A673 (cell line): ENCODE results near the gene GOLGB1. TPM values are rescaled to one million over a fixed set of nuclear protein-coding genes. Genes with fewer than 3 reads are reported as not detected.

Source experiments
- BruUV-seq: library from RNA; stranded (reverse); fragments of 400-500 nt; replicated peaks from 2 replicates; lab custom pipeline; 2021; lab: Mats Ljungman, UMichigan
- CTCF ChIA-PET: fragments of 300-600 bp; sonication (Branson Sonifier 250); formaldehyde crosslinking; loops from one replicate; lab custom pipeline; 2022; ENCODE audit warnings: antibody characterized with exemption; lab: Charles Lee
- POLR2A ChIA-PET: fragments of 300-600 bp; sonication (Branson Sonifier 250); formaldehyde crosslinking; loops from one replicate; lab custom pipeline; 2022; ENCODE audit warnings: antibody characterized with exemption; ENCODE audit not compliant: low non-redundant PET; lab: Charles Lee
- DNase-seq: peaks from one replicate; pipeline ENCODE4 v3.0.0-alpha.2; 2015; ENCODE audit warnings: low spot score
- H3K27ac ChIP-seq: fragments of 200-600 bp; sonication (generic); 2 replicates; pipeline ENCODE4 v1.5.1; 2016; ENCODE audit warnings: mixed run types, low read depth, mild to moderate bottlenecking, mixed read lengths, antibody characterized with exemption, low read length; ENCODE audit not compliant: poor library complexity, severe bottlenecking
- H3K27me3 ChIP-seq: fragments of 200-600 bp; sonication (generic); replicated peaks from 2 replicates; pipeline ENCODE4 v1.6.1; 2017; ENCODE audit warnings: mixed run types, low read depth, mild to moderate bottlenecking, mixed read lengths, antibody characterized with exemption, low read length; ENCODE audit not compliant: insufficient read depth, poor library complexity
- H3K36me3 ChIP-seq: fragments of 200-600 bp; sonication (generic); 2 replicates; pipeline ENCODE4 v1.6.1; 2016; ENCODE audit warnings: mixed run types, mild to moderate bottlenecking, mixed read lengths, antibody characterized with exemption, low read length; ENCODE audit not compliant: insufficient read depth, poor library complexity, severe bottlenecking
- H3K4me1 ChIP-seq: fragments of 200-600 bp; sonication (generic); 2 replicates; pipeline ENCODE4 v1.6.1; 2017; ENCODE audit warnings: mixed run types, mild to moderate bottlenecking, mixed read lengths, antibody characterized with exemption, low read length; ENCODE audit not compliant: insufficient read depth, poor library complexity, severe bottlenecking
- H3K4me3 ChIP-seq: fragments of 200-600 bp; sonication (generic); 2 replicates; pipeline ENCODE4 v1.5.1; 2016; ENCODE audit warnings: low read depth, mixed run types, mild to moderate bottlenecking, mixed read lengths, low read length; ENCODE audit not compliant: poor library complexity, severe bottlenecking
- H3K9me3 ChIP-seq: fragments of 200-600 bp; sonication (generic); 2 replicates; pipeline ENCODE4 v1.6.1; 2016; ENCODE audit warnings: mixed run types, low read depth, mild to moderate bottlenecking, mixed read lengths, antibody characterized with exemption, low read length; ENCODE audit not compliant: poor library complexity, severe bottlenecking
- CTCF ChIP-seq: fragments of 300-800, 200-600 bp; sonication (generic); conservative IDR thresholded peaks from 2 replicates; pipeline ENCODE4 v1.5.1; 2017; ENCODE audit warnings: low read depth, mild to moderate bottlenecking, antibody characterized with exemption, low read length, moderate library complexity, mixed read lengths
- EZH2 ChIP-seq: fragments of 200-600 bp; sonication (generic); IDR thresholded peaks from 2 replicates; pipeline ENCODE4 v1.6.1; 2017; ENCODE audit warnings: borderline replicate concordance, low read depth, mild to moderate bottlenecking, mixed read lengths, antibody characterized with exemption, low read length; ENCODE audit not compliant: poor library complexity, severe bottlenecking
- intact Hi-C: fragments of 100-400 bp; cut with micrococcal nuclease; formaldehyde crosslinking; loops from one replicate; pipeline ENCODE4 v1.10.0; 2022; ENCODE audit not compliant: unreplicated experiment
- total RNA-seq: library from RNA; stranded (reverse); gene quantifications from 2 replicates; pipeline ENCODE4 v1.2.3, GENCODE V29; 2021

The GOLGB1 gene
- total RNA-seq, 1 experiment from 2014 or later = 19.9 TPM

- Histone ChIP-seq H3K36me3 (peaks cover 41% of the 10 kb centered on the region), H3K9me3 (no peaks in the 10 kb centered on the region), H3K27ac (no peak overlapping the region), H3K27me3 (no peaks in the 10 kb centered on the region), H3K4me1 (no peaks in the 10 kb centered on the region), H3K4me3 (no peak overlapping the region)
- TF ChIP-seq CTCF = no peak
- intact Hi-C loops = no loop called here
- BruUV-seq = no TSS peak
- no peak for DNase-seq
- POLR2A ChIA-PET = no interaction called here
- CTCF ChIA-PET = no interaction called here
These were observed 104.5 kb downstream of the GOLGB1 start for GRCh38 chr3:121645054-121645453.

GRCh38 chr3:121642601-121643314 lies 106.8 kb downstream of the GOLGB1 start:
- Histone ChIP-seq H3K27ac (no peak overlapping the region), H3K4me1 (no peaks in the 10 kb centered on the region), H3K36me3 (peaks cover 42% of the 10 kb centered on the region), H3K4me3 (no peak overlapping the region), H3K9me3 (no peaks in the 10 kb centered on the region), H3K27me3 (no peaks in the 10 kb centered on the region)
- no peak for DNase-seq
- ChIA-PET POLR2A (no interaction called here), CTCF (no interaction called here)
- TF ChIP-seq CTCF (no peak), EZH2 (no peak)
- intact Hi-C loops = no loop called here
- BruUV-seq = no TSS peak

GRCh38 chr3:121641127-121641526 lies 108.4 kb downstream of the GOLGB1 start:
- ChIA-PET CTCF (no interaction called here), POLR2A (no interaction called here)
- TF ChIP-seq CTCF (no peak), EZH2 (no peak)
- Histone ChIP-seq H3K27ac (no peak overlapping the region), H3K4me1 (no peaks in the 10 kb centered on the region), H3K36me3 (peaks cover 42% of the 10 kb centered on the region), H3K4me3 (no peak overlapping the region), H3K9me3 (no peaks in the 10 kb centered on the region), H3K27me3 (no peaks in the 10 kb centered on the region)
- intact Hi-C loops = no loop called here
- DNase-seq = no peak
- BruUV-seq = no TSS peak
